Transverse colon (tissue), 4 donors: ENCODE results near the gene STK32C. TPM values are rescaled to one million over a fixed set of nuclear protein-coding genes. Genes with fewer than 3 reads are reported as not detected.

ENCODE experiments used
- DNase-seq: peaks from one replicate; pipeline ENCODE4 v3.0.0-alpha.2; 2019
- H3K27ac ChIP-seq, 4 donors: fragments of 200-600 bp; sonication (generic); 2 replicates each; pipeline ENCODE4 v1.5.1; 2016 to 2018; ENCODE audit warnings: inconsistent platforms in 4 of 4
- H3K27me3 ChIP-seq: fragments of 200-600 bp; sonication (generic); 2 replicates; pipeline ENCODE4 v1.5.1; 2017; ENCODE audit warnings: inconsistent platforms
- H3K36me3 ChIP-seq, 4 donors: fragments of 200-600 bp; sonication (generic); 2 replicates each; pipeline ENCODE4 v1.5.1; 2017 to 2019; ENCODE audit warnings: inconsistent platforms in 4 of 4
- H3K4me1 ChIP-seq, 4 donors: fragments of 200-600 bp; sonication (generic); 2 replicates each; pipeline ENCODE4 v1.5.1; 2017 to 2020; ENCODE audit warnings: inconsistent platforms in 4 of 4
- H3K4me3 ChIP-seq, 4 donors: fragments of 200-600 bp; sonication (generic); 1 replicate in 1 of 4; 2 replicates in 3 of 4; pipeline versions ENCODE4 v1.5.1 to v1.6.1; 2017 to 2019; ENCODE audit warnings: inconsistent platforms in 4 of 4
- H3K9me3 ChIP-seq, 2 donors: fragments of 200-600 bp; sonication (generic); 2 replicates each; pipeline ENCODE4 v1.5.1; 2017 to 2019; ENCODE audit warnings: inconsistent platforms in 2 of 2
- EP300 ChIP-seq: sonication (generic); formaldehyde crosslinking; IDR thresholded peaks from one replicate; pipeline ENCODE4 v1.6.1; 2017; ENCODE audit warnings: antibody characterized with exemption, low read depth
- POLR2A ChIP-seq: fragments of 450-650 bp; IDR thresholded peaks from one replicate; pipeline ENCODE4 v1.6.1; 2016; ENCODE audit warnings: antibody characterized with exemption, mild to moderate bottlenecking, moderate library complexity
- POLR2AphosphoS5 ChIP-seq, 3 donors: sonication (generic); formaldehyde crosslinking; IDR thresholded peaks; one replicate each; pipeline ENCODE4 v1.6.1; 2016; ENCODE audit warnings: antibody characterized with exemption in 3 of 3
- WGBS, 2 donors: methylation state at CpG; one replicate each; pipeline ENCODE4 v1.1.5; 2018; ENCODE audit warnings: low coverage in 1 of 2; 5-methylcytosine and 5-hydroxymethylcytosine counted together
- in situ Hi-C, 4 donors: fragments of 200-750 bp; cut with MboI; loops; one replicate each; pipeline versions ENCODE4 v1.15.0 to v1.15.1; 2017; ENCODE audit warnings: low sequenced_read_pairs in 3 of 4, low pct_ligation_motif_present in 1 of 4, low pct_unique_long_range_greater_than_20kb in 1 of 4
- intact Hi-C: fragments of 100-400 bp; cut with DNase I; formaldehyde crosslinking; loops from one replicate; pipeline ENCODE4 v1.15.1; 2023; ENCODE audit warnings: low total_unique reads
- total RNA-seq, 4 donors: library from RNA; depleted of rRNA; stranded (reverse); fragments of >200 nt; gene quantifications; one replicate each; pipeline ENCODE4 v1.1.0, GENCODE V29; 2016
- TF ChIP-seq, protein P1 (sequence below), 5 experiments: fragments of 200-600 bp in 3 of 5; fragments of 450-650 bp in 2 of 5; sonication (generic) in 3 of 5; IDR thresholded peaks; 1 replicate in 2 of 5; 2 replicates in 3 of 5; pipeline ENCODE4 v1.5.1; 2016 to 2017; ENCODE audit warnings: antibody characterized with exemption in 5 of 5, inconsistent platforms in 3 of 5, mild to moderate bottlenecking in 2 of 5, moderate library complexity in 1 of 5

STK32C gene
- total RNA-seq, 4 donors from 2014 or later: 2.2 to 7.8 (median 3.7) TPM; not detected in 1

DNA sequence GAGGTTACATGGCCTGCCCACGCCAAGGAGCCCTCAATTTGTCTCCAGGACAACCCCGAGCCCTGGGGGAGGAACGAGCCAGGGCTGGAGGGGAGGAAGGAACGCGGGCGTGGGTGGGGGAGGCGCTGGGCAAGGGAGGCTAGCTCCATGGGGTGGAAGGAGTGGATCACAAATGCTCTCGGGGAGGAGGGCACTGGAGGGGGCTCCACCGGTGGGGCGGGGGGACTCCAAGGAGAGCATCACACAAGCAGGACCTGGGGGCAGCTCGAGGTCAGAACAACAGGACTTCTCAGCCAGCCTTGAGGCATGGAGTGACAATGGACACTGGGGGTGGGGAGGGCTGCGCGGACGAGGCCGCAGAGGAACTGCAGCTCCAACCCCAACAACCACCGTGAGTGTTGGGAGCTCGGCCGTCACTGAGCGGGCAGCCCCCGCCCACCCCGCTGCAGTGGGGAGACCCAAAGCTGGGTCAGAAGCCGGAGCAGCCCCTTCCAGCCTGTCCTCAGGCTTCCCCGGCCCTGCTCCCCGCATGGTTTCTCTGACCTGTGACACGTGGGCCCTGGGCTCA lies 41.1 kb downstream of the STK32C start:
- Histone ChIP-seq H3K36me3 (no peaks in the 10 kb centered on the region), H3K27me3 (no peaks in the 10 kb centered on the region), H3K4me3 (no peak overlapping the region), H3K4me1 (no peaks in the 10 kb centered on the region), H3K27ac (no peak overlapping the region), H3K9me3 (no peaks in the 10 kb centered on the region)
- in situ Hi-C loops (no loop called here), intact Hi-C loops (no loop called here)
- DNase-seq: no peak
- TF ChIP-seq POLR2A: no peak
- TF ChIP-seq POLR2AphosphoS5 (IDR thresholded peaks at IDR 0.05): no peak
- TF ChIP-seq EP300: no peak
- TF ChIP-seq, protein P1, sequence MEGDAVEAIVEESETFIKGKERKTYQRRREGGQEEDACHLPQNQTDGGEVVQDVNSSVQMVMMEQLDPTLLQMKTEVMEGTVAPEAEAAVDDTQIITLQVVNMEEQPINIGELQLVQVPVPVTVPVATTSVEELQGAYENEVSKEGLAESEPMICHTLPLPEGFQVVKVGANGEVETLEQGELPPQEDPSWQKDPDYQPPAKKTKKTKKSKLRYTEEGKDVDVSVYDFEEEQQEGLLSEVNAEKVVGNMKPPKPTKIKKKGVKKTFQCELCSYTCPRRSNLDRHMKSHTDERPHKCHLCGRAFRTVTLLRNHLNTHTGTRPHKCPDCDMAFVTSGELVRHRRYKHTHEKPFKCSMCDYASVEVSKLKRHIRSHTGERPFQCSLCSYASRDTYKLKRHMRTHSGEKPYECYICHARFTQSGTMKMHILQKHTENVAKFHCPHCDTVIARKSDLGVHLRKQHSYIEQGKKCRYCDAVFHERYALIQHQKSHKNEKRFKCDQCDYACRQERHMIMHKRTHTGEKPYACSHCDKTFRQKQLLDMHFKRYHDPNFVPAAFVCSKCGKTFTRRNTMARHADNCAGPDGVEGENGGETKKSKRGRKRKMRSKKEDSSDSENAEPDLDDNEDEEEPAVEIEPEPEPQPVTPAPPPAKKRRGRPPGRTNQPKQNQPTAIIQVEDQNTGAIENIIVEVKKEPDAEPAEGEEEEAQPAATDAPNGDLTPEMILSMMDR (IDR thresholded peaks at IDR 0.05): no peak
- 48% methylated on average over 23 of the region's 25 CpGs; no CpG with 5 or more reads in 1 of the 2 donors for WGBS, 2 donors

DNA sequence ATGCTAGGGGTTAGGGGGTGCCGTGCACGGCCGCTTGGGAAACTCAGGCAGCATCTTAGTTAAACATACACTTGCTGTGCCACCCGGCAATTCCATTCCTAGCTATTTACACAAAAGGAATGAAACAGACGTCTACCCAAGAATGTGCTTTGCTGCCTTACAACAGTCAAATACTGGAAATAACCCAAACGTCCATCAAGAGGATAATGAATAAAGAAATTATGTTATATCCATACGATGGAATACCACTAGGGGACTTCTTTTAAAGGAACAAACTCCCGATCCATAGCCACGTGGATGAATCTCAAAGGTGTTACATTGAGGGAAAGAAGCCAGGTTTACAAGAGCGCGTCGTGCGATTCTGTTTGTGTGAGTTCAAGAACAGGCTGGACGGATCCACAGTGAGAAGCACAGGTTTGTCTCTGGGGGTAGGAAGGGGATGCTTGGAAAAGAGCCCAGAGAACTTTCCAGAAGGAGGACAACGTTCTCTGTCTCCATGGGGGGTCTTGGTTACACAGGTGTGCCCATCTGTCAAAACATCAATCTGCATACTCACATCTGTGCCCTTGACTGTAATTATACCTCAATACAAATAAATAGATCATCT lies 41.8 kb downstream of the STK32C start:
- TF ChIP-seq EP300: no peak
- TF ChIP-seq, protein P1 (IDR thresholded peaks at IDR 0.05): no peak
- TF ChIP-seq POLR2AphosphoS5 (IDR thresholded peaks at IDR 0.05): no peak
- no peak for TF ChIP-seq POLR2A
- Histone ChIP-seq H3K4me1 (no peaks in the 10 kb centered on the region), H3K9me3 (no peaks in the 10 kb centered on the region), H3K4me3 (no peak overlapping the region), H3K27me3 (no peaks in the 10 kb centered on the region), H3K36me3 (no peaks in the 10 kb centered on the region), H3K27ac (no peak overlapping the region)
- DNase-seq: no peak
- in situ Hi-C loops (no loop called here), intact Hi-C loops (no loop called here)
- WGBS, 2 donors: 14 to 38% methylated on average over 9 to 15 of the region's 15 CpGs

DNA sequence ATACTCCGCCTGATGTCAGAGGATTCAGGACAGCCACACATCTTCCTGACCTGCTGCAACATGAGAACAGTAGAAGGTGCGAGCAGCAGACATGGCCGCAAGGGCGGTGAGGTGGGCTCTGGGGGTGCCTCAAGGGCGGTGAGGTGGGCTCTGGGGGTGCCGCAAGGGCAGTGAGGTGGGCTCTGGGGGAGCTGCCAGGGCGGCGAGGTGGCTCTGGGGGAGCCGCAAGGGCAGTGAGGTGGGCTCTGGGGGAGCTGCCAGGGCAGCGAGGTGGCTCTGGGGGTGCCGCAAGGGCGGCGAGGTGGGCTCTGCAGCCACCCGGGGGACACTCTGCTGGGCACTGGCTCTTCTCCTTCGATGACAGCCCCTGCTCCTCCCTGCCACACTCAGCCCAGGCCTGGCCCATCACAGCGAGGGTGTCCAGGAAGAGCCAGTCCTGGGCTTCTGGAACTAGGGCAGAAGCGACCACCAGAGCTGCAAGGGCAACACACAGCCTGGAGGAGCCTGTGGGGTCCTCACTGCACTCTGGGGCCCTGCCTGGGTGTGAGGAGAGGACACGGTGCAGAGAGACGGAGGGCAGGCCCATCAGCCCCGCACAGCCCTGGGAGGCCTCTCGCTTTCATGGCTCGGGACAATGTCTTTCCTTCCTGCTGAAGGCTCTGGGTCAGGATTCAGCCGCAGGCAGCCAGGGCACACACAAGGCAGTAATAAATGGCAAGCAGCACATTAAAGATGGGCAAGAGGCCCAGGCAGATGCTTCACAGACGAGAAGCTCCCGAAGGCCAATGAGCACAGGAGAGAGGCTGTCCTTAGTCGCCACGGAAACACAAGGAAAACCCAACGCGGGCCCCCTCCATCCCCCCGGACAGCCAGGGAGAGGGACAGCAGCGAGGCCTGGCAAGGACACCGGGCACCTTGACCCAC lies 42.5 kb downstream of the STK32C start:
- 62 to 100% methylated on average over 3 to 32 of the region's 32 CpGs for WGBS, 2 donors

More for the DNA sequence above, 42.5 kb downstream of the STK32C start:
- Histone ChIP-seq H3K4me3 (no peak overlapping the region), H3K27ac (peak overlapping the region in 1 of 4 donors; percentile 13), H3K36me3 (no peaks in the 10 kb centered on the region), H3K4me1 (no peaks in the 10 kb centered on the region), H3K9me3 (no peaks in the 10 kb centered on the region), H3K27me3 (no peaks in the 10 kb centered on the region)
- DNase-seq: no peak
- intact Hi-C loops: no loop called here
- TF ChIP-seq, protein P1 (IDR thresholded peaks at IDR 0.05): no peak
- no peak for TF ChIP-seq POLR2AphosphoS5 (IDR thresholded peaks at IDR 0.05)
- no peak for TF ChIP-seq POLR2A
- TF ChIP-seq EP300: no peak
- in situ Hi-C loops: no loop called here
